HG03095 (cell line): ENCODE measurements around the gene CHKB.
"Not testable (repeated sequence)": the region's sequence is repeated elsewhere in the genome, so short reads cannot be mapped to it uniquely, and the experiment has no call there.

Source experiments
- ATAC-seq: cut with Tn5 transposase; IDR thresholded peaks from one replicate; pipeline ENCODE4 v1.9.1; 2021; ENCODE audit warnings: moderate library complexity; ENCODE audit not compliant: unreplicated experiment

The CHKB gene

DNA sequence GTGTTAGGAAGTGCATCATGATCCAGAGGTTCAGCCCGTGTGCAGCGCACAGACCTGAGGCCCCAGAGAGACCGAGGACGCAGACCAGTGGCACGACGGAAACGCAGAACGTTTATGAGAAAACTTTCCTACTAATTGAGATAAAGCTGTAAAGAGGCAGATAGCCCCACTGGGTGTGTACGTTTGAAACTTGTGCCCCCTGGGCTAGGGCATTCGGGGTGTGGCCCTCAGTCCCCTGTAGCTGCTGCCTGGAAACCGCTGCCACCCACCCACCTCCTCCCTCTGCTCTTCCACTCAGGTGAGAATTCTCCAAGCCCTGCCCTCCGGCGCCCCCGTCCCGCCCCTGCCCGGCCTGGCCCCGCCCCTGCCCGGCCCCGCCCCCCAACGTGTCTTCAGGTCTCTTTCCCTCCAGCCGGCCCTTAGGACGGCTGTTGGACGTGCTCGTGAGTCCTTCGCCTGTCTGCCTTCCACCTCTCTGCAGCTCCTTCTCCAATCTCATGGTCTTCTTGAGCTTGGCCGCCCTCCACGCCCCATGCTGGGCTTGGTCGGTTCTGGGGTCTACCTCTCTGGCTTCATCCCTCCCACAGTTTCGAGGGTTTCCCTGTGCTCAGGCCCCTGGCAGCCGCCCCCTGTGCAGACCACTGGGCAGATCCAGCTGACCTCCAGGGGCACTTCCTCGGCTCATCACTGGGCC, 30.0 kb upstream of the CHKB start:
- no peak for ATAC-seq

DNA sequence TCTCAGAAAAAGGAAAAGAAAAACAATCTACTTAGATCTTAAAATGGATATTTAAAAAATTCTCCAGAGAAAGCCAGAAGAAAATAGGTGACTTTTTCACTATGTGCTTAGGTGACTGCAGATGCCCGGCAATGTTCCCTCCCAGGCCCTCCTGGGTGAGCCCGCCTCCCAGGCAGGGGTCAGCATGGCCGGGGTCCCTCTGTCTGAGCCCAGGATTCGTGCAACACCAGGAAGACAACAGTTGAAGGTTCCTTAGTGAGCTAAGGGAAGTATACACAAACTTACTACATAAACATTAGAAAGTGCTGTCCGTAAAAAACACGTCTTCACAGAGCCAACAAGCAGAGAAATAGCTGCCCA, 29.5 kb upstream of the CHKB start:
- ATAC-seq: no peak

DNA sequence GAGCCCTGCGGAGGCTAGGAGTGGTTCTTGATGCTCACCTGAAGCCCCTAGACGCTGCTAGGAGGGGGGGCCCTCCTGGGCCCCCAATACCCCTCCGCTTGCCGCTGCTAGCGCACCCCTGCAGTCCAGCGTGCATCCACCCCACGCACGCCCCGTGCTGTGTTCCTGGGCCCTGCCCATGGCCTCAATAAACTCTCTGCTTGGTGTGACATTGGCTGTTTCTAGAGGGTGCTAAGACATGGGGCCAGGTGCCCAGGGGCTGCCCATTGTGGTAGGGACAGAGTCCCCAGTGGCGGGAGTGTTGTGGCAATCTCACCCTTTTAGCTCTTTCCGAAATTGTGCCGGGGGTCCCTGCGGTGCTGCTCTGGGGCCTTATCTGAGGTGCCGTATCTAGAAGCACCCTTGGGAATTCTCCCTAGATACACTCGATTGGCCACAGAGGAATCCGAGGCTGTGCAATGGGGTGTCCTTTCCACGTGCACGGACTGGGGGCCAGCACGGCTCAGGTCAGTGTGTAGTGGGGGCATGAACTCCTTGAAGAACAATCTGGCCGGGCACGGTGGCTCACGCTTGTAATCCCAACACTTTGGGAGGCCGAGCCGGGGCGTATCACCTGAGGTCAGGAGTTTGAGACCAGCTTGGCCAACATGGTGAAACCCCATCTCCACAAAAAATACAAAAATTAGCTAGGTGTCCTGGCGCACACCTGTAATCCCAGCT, 28.9 kb upstream of the CHKB start:
- no peak for ATAC-seq

DNA sequence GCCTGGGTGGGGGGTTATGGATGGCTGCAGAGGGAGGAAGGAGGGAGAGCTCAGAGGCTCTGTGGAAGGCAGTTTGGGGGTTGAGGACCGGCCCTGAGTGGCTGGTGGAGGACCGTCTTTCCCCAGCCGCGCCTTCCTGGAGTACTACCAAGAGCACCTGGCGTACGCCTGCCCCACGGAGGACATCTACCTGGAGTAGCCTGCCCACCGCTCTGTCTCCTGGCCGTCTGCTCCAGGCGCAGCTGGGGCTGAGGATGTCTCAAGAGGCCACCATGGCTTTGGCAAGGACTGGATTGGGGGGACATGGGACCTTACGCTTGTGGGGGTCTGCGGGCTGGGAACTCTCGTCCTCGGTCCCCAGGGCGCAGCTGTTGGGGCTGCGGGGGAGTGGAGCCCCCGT, 27.9 kb upstream of the CHKB start:
- ATAC-seq: no peak

DNA sequence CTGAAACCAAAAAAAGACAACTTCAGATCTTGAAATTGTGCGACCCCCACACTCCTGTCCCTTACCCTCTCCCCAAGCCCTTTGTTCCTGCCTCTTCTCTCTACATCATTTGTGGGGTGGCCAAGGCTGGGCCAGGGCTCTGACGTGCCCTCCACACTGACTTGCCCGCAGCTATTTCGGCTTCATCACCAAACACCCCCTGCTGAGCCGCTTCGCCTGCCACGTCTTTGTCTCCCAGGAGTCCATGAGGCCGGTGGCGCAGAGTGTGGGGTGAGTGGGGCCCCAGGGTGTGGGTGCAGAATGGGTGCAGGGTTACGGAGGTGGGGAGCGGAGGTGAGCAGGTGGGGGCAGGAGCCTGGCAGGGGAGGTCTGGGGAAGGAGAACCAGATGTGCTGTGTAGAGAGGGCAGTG, 27.4 kb upstream of the CHKB start:
- ATAC-seq: no peak

DNA sequence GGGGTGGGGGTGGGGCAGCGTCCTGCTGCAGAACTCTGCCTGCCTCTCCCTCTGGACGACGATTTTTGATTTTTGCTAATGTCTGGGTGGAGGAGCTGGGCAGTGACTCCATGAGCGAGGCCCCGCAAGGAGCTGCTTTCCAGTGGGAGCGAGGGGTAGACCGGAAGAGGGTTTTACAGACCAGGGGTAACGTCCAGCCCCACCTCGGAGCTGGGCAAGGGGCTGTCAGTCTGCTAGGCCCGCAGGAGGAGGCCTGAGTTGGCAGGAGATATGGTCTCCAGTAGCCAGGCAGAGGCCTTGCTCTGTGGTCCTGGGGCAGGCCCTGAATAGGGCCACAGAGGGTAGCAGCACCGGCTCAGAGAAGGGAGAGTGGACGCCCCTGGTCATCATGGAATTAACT, 26.9 kb upstream of the CHKB start:
- no peak for ATAC-seq

DNA sequence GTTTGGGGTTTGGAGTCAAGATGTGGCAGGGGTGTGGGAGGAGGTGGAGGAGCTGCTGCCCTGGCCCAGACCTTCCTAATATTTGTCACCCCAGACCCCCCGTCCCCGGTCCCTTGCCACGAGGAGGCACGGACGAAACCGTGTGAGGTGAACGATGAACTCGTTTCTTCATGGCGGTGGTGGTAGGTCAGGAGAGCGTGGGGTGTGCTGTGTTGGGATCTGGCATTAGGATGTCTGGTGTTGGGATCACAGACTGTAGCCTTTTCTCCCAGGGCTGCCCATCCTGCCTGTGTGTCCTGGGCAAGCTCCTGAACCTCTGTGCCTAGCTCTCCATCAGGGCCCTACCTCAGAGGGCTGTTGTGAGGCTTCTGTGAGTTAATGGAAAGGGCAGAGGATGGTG, 26.3 kb upstream of the CHKB start:
- no peak for ATAC-seq

DNA sequence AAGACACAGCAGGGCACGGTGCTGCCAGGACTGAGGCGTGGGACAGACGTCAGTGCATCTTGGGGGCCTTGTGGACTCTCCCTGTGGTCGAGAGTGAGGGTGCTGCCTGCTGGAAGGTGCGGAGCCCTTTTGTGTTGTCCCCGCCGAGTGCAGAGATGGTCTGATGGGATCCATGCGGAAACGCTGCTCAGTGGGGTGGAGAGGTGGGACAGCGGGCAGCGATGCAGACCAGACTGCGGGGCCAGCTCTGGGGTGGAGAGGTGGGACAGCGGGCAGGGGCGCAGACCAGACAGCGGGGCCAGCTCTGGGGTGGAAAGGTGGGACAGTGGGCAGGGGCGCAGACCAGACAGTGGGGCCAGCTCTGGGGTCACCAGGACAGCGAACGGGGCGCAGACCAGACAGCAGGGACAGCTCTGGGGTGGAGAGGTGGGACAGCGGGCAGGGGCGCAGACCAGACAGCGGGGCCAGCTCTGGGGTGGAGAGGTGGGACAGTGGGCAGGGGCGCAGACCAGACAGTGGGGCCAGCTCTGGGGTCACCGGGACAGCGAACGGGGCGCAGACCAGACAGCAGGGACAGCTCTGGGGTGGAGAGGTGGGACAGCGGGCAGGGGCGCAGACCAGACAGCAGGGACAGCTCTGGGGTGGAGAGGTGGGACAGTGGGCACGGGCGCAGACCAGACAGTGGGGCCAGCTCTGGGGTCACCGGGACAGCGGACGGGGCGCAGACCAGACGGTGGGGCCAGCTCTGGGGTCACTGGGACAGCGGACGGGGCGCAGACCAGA, 25.6 kb upstream of the CHKB start:
- not testable (repeated sequence) for ATAC-seq

DNA sequence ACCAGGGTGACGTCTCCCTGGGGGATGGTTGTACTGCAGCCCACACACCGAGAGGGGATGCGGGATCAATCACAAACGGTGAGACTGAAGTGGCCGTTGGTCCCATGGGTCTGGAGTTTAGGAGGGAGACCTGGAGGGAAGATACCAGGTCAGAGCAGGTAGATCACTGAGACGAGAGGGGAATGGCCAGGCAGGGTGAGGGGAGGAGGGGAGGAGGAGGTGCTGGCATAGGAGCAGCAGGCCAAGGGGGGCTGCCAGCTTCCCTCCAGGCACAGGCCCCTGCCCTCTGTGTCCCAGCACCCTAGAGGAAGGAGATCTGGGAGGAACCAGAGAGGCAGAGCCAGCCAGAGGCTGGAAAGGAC, 25.0 kb upstream of the CHKB start:
- no peak for ATAC-seq

DNA sequence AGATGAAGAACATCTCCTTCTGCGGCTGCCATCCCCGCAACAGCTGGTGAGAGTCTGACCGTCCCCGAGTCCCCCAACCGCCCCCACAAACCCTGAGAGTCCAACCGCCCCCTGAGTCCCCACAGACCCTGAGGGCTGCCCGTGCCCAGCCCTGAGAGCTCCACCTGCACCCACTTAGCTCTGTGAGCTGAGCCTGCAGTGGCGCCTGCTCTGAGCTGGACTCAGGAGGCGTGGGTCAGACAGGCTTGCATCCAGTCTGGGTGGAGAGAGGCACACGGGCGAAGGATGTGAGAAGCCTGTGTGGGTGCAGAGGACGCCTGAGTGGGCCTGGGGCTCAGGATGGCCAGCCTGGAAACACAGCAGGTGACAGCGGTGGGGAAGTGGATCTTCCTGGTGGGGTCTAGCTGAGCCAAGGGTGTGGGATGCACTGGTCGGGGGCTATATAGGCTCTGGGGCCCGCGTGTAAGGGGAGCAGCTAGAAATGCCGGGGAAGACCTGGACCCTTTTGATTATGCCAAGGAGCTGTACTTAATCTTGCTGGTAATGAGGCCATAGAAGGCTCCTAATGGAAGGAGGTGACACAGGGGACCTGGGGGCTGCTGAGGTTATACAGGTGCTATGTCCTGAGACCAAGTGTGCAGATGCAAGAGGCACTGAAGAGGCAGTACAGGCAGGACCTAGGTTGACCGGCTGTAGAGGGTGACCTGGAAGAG, 24.5 kb upstream of the CHKB start:
- no peak for ATAC-seq

DNA sequence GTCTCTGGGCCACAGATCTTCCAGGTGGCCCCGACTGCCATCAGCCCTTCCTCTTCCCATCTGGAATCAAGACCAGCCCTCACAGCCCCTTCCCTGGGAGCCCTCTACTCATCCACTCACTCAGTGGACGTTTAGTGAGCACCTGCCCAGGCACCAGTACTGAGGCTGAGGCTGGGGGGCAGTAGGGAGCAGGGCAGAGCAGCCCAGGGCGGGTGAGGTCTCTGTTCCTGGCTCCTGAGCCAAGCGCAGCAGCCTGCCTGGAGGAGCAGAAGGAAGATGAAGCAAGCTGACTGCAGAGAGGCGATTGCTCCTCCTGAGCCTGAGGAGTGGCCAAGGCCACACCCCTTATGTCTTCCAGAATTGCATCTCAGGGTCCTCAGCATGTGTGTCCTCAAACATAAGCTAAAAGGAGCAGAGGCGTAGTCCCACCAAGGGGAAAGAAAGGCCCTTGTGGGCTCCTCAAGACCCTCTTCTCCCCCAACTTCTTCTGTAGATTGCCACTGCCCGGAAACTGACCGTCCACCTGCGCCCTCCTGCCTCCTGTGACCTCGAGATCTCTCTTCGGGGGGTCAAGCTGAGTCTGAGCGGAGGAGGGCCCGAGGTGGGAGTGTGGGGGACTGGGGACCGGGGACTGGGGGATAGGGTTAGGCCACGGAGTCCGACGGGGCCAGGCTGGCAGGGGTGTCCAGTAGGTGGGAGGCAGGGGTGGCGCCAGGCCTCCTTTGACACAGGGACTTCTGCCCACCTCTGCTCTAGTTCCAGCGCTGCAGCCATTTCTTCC, 23.7 kb upstream of the CHKB start:
- ATAC-seq: no peak

DNA sequence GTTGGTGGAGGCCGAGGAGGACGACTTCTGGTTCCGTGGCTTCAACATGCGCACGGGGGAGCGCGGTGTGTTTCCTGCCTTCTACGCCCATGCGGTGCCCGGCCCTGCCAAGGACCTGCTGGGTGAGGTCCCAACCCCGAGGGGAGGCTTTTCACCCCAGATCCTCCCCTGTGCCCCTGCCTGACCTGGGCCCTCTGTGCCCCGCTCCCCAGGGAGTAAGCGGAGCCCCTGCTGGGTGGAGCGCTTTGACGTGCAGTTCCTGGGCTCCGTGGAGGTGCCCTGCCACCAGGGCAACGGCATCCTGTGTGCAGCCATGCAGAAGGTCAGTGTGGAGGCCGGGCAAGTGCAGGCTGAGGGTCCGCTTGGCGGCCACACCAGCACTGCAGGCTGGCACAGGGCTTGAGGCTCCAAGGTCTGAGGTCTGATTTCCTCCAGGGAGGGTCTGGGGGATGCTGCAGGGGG, 23.0 kb upstream of the CHKB start:
- ATAC-seq: no peak

DNA sequence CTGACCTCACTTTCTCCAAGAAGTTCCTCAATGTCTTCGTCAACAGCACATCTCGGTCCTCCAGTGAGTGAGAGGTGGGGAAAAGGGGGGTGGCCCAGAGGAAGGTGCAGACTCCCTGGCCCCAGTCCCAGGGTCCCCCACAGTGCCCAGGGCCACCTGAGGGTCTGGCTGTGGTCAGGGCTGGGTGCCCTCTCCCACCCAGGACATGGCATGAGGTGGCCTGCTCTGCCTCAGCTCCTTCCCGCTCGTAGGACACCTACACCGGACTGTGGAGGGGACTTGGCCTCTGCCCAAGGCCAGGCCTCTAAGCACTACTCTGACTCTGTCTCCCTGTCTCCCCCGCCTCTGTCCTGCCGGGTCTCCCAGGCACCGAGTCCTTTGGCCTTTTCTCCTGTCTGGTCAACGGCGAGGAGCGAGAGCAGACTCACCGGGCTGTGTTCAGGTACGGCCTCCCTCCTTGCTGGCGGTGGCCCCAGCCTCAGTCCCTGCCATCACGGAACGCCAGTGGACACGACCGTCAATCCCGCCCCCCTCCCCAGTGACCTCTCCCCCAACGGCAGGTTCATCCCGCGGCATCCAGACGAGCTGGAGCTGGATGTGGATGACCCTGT, 22.5 kb upstream of the CHKB start:
- ATAC-seq: no peak

DNA sequence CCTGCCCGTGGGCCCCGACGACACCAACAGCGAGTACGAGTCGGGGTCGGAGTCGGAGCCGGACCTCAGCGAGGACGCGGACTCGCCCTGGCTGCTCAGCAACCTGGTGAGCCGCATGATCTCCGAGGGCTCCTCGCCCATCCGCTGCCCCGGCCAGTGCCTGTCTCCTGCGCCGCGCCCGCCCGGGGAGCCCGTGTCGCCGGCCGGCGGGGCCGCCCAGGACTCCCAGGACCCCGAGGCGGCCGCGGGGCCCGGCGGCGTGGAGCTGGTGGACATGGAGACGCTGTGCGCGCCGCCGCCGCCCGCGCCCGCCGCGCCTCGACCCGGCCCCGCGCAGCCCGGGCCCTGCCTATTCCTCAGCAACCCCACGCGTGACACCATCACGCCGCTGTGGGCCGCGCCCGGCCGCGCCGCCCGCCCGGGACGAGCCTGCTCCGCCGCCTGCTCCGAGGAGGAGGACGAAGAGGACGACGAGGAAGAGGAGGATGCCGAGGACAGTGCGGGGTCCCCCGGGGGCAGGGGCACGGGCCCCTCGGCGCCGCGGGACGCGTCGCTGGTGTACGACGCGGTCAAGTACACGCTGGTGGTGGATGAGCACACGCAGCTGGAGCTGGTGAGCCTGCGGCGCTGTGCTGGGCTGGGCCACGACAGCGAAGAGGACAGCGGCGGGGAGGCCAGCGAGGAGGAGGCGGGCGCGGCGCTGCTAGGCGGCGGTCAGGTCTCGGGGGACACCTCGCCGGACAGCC, 21.8 kb upstream of the CHKB start:
- ATAC-seq: no peak

DNA sequence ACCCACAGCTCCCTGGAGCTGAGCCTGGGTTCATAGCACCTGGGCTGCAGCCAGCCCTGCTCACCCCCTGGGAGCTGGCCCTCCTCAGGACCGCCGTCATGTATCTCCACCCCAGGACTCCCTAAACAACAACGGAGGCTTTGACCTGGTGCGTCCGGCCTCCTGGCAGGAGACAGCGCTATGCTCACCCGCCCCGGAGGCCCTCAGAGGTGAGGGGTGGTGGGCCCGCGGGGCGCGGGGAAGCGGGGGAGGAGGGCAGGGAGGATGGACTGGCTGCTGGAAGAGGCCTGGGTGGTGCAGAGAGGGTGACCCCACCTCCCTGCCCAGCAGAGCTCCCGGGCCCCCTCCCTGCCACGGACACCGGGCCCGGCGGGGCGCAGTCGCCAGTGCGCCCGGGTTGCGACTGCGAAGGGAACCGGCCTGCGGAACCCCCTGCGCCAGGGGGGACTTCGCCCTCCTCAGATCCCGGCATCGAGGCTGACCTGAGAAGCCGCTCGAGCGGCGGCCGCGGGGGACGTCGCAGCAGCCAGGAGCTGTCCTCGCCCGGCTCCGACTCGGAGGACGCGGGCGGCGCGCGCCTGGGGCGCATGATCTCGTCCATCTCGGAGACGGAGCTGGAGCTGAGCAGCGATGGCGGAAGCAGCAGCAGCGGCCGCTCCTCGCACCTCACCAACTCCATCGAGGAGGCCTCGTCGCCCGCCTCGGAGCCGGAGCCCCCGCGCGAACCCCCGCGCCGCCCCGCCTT, 21.0 kb upstream of the CHKB start:
- no peak for ATAC-seq

DNA sequence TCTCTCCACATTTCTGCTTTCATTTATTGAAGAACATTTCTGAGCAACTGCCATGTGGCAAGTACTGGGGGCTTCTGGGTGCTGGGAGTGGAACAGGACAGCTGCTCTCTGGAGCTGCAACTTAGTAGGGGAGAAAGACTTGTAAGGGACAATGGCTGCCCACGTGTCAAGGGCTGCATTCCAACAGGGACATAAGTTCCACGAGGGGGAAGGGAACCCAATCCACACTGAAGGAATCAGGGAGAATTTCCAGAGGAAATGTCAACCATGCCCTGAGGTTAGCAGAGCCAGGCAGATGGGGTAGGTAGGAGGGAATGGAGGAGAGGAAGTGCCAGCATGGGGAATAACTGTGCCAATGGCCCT, 19.7 kb upstream of the CHKB start:
- ATAC-seq: no peak

DNA sequence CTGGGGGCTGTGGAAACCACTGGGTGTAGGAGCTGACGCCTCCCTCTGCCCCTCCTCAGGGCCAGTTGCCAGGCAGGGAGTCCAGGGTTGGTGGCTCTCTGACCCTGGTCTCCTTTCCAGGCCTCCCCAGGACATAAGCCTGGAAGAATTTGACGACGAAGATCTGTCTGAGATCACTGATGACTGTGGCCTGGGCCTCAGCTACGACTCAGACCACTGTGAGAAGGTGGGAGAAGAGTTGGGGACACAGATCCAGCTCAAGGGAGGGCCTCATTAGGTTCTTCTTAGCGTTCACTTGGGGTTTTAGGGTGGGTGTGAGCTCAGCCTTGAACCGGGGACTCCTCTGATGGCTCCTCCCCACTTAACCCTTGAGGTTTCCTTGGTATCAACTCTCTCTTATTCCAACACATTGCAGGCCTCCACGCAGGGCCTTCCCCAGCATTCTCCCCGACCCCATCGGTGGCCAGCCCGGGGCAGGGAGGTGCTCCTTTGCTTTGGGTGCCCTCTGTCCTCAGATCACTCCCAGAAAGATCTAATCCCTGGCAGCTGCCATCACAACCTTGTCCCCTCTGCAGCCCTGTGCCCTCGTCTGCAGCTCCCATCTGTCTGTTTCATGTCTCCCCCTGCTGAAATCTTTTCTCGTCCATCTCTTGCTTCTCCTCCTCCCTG, 19.2 kb upstream of the CHKB start:
- ATAC-seq: no peak

DNA sequence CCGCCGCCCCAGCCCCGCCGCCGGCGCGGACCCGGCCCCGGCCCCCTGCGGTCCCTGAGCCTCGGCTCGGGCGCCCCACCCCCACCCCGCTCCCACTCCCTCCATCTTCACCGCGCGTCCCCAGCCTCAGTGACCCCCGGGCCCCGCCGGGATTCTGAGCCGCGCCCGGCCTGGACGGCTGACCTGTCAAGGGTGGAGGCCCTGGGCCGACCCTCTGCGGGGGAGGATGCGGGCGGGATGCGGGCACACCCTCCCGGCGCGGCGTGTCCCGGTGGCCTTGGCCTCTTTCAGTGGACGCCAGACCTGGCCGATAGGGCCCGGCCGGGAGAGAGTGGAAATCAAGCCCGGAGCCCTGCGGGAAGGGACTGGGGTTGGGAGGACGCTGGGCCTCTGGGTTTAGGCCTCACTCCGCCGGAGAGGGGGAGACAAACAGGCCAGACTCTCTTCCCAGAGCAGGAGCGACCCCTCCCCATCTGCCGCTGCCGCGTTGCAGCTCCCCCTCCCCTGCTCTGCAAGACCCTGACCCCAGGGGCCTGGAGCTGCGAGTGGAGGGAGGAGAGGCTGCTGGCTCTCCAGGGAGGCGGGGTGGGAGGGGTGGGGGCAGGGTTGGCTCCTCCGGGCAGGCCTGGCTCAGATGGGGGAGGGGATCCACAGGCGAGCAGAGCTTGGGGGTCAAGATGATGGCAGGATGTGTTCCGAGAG, 18.5 kb upstream of the CHKB start:
- no peak for ATAC-seq
